Caco-2 (cell line): ENCODE results near the gene TAF1B. TPM values are rescaled to one million over a fixed set of nuclear protein-coding genes. Genes with fewer than 3 reads are reported as not detected.

Experiments used
- BruUV-seq: library from RNA; stranded (reverse); fragments of 400-500 nt; replicated peaks from 2 replicates; lab custom pipeline; 2021; lab: Mats Ljungman, UMichigan
- CTCF ChIA-PET: fragments of 300-600 bp; sonication (Branson Sonifier 250); formaldehyde crosslinking; loops from one replicate; lab custom pipeline; 2022; ENCODE audit warnings: antibody characterized with exemption; lab: Charles Lee
- POLR2A ChIA-PET: fragments of 300-600 bp; sonication (Branson Sonifier 250); formaldehyde crosslinking; loops from one replicate; lab custom pipeline; 2022; ENCODE audit warnings: antibody characterized with exemption; lab: Charles Lee
- DNase-seq, 2 experiments: peaks; one replicate each; pipeline versions ENCODE4 v3.0.0 to v3.0.0-alpha.2; 2020 to 2022
- H3K27me3 ChIP-seq: replicated peaks from 2 replicates; pipeline ENCODE4 v1.6.0; 2011; ENCODE audit warnings: low read length; ENCODE audit not compliant: control insufficient read depth, insufficient read depth
- H3K36me3 ChIP-seq: 2 replicates; pipeline ENCODE4 v1.5.1; 2011; ENCODE audit warnings: low read length; ENCODE audit not compliant: control insufficient read depth, insufficient read depth
- H3K4me1 ChIP-seq: fragments of 250-450 bp; sonication (Bioruptor Pico); 2 replicates; pipeline ENCODE4 v1.5.1; 2020; ENCODE audit warnings: mild to moderate bottlenecking
- H3K4me3 ChIP-seq: 2 replicates; pipeline ENCODE4 v1.5.1; 2011; ENCODE audit warnings: low read depth, mild to moderate bottlenecking, control low read depth, low read length
- H3K9me3 ChIP-seq: fragments of 250-450 bp; sonication (Bioruptor Pico); 2 replicates; pipeline ENCODE4 v1.5.1; 2020; ENCODE audit warnings: mild to moderate bottlenecking, moderate library complexity
- H3K27ac Mint-ChIP-seq: one replicate; pipeline ENCODE4 v1.8.0; 2022; ENCODE audit warnings: mixed read lengths; ENCODE audit not compliant: unreplicated experiment
- H3K27me3 Mint-ChIP-seq: one replicate; pipeline ENCODE4 v1.8.0; 2022; ENCODE audit warnings: mixed read lengths; ENCODE audit not compliant: insufficient read depth, unreplicated experiment
- H3K36me3 Mint-ChIP-seq: one replicate; pipeline ENCODE4 v1.8.0; 2022; ENCODE audit warnings: mild to moderate bottlenecking, mixed read lengths; ENCODE audit not compliant: insufficient read depth, unreplicated experiment
- H3K4me1 Mint-ChIP-seq: one replicate; pipeline ENCODE4 v1.8.0; 2022; ENCODE audit warnings: low read depth, mixed read lengths; ENCODE audit not compliant: unreplicated experiment
- H3K4me3 Mint-ChIP-seq: one replicate; pipeline ENCODE4 v1.8.0; 2022; ENCODE audit warnings: mild to moderate bottlenecking, moderate library complexity, mixed read lengths; ENCODE audit not compliant: unreplicated experiment
- H3K9me3 Mint-ChIP-seq: one replicate; pipeline ENCODE4 v1.8.0; 2022; ENCODE audit warnings: mixed read lengths; ENCODE audit not compliant: unreplicated experiment
- intact Hi-C: fragments of 100-400 bp; cut with micrococcal nuclease; formaldehyde crosslinking; loops from one replicate; pipeline ENCODE4 v1.10.0; 2022; ENCODE audit not compliant: unreplicated experiment
- total RNA-seq: library from RNA; stranded (reverse); gene quantifications from 2 replicates; pipeline ENCODE4 v1.2.3, GENCODE V29; 2022
- TF ChIP-seq, protein P1 (sequence below), 2 experiments: fragments of 200-600 bp in 1 of 2; IDR thresholded peaks; 1 replicate in 1 of 2; 2 replicates in 1 of 2; pipeline versions ENCODE4 v1.5.1 to v1.8.0; 2011 to 2022; ENCODE audit warnings: antibody characterized with exemption in 1 of 2, control low read depth in 1 of 2, inconsistent platforms in 1 of 2, low read depth in 1 of 2, low read length in 1 of 2, mild to moderate bottlenecking in 1 of 2, moderate library complexity in 1 of 2; ENCODE audit not compliant: insufficient read depth in 1 of 2, severe bottlenecking in 1 of 2, unreplicated experiment in 1 of 2

TAF1B gene
- total RNA-seq, 1 experiment from 2014 or later: 24.8 TPM

DNA sequence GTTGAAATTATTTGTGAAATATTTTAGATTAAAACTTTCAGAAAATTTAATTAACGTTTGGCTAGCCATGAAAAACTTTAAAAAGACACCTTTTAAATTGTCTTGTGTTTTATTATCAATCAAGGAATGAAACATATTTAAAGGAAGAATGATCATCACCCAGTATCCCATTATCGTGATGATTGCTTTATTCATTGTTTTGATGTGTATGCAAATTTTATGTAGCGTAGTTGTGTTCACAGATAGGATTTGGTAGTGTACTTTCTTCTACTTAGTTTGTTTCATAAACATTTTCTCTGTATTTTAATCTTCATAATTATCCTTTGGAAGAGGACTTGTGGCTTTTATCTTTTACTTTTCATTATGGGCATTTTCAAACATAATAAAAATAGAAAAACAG lies 116.0 kb downstream of the TAF1B start:
- Mint-ChIP-seq H3K9me3 (no peaks in the 10 kb centered on the region), H3K4me3 (no peak overlapping the region), H3K36me3 (peaks cover 17% of the 10 kb centered on the region), H3K27ac (no peak overlapping the region), H3K4me1 (peaks cover 7% of the 10 kb centered on the region), H3K27me3 (no peaks in the 10 kb centered on the region)
- intact Hi-C loops: no loop called here
- TF ChIP-seq, protein P1, sequence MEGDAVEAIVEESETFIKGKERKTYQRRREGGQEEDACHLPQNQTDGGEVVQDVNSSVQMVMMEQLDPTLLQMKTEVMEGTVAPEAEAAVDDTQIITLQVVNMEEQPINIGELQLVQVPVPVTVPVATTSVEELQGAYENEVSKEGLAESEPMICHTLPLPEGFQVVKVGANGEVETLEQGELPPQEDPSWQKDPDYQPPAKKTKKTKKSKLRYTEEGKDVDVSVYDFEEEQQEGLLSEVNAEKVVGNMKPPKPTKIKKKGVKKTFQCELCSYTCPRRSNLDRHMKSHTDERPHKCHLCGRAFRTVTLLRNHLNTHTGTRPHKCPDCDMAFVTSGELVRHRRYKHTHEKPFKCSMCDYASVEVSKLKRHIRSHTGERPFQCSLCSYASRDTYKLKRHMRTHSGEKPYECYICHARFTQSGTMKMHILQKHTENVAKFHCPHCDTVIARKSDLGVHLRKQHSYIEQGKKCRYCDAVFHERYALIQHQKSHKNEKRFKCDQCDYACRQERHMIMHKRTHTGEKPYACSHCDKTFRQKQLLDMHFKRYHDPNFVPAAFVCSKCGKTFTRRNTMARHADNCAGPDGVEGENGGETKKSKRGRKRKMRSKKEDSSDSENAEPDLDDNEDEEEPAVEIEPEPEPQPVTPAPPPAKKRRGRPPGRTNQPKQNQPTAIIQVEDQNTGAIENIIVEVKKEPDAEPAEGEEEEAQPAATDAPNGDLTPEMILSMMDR (IDR thresholded peaks at IDR 0.05; ENCODE audit: insufficient read depth in 1 of 2, low read depth in 1 of 2, low read length in 1 of 2, severe bottlenecking in 1 of 2, unreplicated experiment in 1 of 2): no peak
- Histone ChIP-seq H3K4me1 (peaks cover 3% of the 10 kb centered on the region), H3K9me3 (no peaks in the 10 kb centered on the region), H3K27me3 (no peaks in the 10 kb centered on the region), H3K36me3 (no peaks in the 10 kb centered on the region; the same call in none of the 2 replicates), H3K4me3 (no peak overlapping the region)
- ChIA-PET POLR2A (no interaction called here), CTCF (no interaction called here)
- BruUV-seq: no TSS peak
- DNase-seq: no peak

DNA sequence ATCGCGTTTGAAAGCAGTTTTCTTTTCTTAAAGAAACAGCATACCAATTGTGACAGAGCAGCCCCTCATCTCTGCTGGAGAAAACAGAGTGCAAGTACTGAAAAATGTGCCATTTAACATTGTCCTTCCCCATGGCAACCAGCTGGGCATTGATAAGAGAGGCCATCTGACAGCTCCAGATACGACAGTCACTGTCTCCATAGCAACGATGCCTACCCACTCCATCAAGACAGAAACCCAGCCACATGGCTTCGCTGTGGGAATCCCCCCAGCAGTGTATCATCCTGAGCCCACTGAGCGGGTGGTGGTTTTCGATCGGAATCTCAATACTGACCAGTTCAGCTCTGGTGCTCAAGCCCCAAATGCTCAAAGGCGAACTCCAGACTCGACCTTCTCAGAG lies 117.7 kb downstream of the TAF1B start:
- Mint-ChIP-seq H3K4me3 (no peak overlapping the region), H3K27ac (no peak overlapping the region), H3K9me3 (no peaks in the 10 kb centered on the region), H3K36me3 (peaks cover 23% of the 10 kb centered on the region), H3K4me1 (no peaks in the 10 kb centered on the region), H3K27me3 (no peaks in the 10 kb centered on the region)
- no peak overlapping the region for H3K4me3 ChIP-seq
- TF ChIP-seq, protein P1 (IDR thresholded peaks at IDR 0.05; ENCODE audit: insufficient read depth in 1 of 2, low read depth in 1 of 2, low read length in 1 of 2, severe bottlenecking in 1 of 2, unreplicated experiment in 1 of 2): no peak
- H3K4me1 ChIP-seq: no peaks in the 10 kb centered on the region
- no peaks in the 10 kb centered on the region for H3K27me3 ChIP-seq
- intact Hi-C loops: no loop called here
- BruUV-seq: no TSS peak
- no peaks in the 10 kb centered on the region for H3K9me3 ChIP-seq
- H3K36me3 ChIP-seq: no peaks in the 10 kb centered on the region; the same call in 1 of the 2 replicates
- no peak for DNase-seq
- ChIA-PET POLR2A (no interaction called here), CTCF (no interaction called here)

DNA sequence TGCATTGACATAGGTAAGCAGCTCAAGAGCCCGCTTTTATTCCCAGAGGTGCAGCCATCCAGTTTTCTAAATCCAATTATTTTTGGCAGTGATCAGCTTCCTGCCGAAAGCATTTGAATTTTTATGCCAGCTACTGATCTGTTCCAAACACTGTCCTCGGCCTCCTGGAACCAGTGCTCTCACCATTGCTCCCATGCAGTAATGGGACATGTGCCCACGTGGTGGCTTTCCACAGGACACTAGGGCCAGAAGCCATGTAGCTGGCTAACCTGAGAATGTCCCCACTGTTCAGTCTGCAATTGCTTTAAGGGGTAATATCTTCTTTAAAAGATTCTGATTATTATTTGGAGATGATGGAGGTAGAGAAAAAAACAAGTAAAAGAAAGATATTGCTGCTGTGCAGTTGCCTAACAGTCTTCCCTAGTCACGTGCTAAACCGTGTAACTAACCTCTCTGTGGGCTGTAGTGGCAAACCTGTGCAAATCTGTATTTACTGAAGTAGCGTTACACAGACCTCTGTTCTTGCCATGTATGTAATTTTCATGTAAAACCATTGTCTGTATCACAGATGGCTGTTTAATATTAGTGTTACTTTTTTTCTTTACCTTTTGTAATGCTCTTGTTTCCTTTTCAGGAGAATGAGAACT lies 121.2 kb downstream of the TAF1B start:
- BruUV-seq: no TSS peak

More for the DNA sequence above, 121.2 kb downstream of the TAF1B start:
- ChIA-PET CTCF (interaction anchor here (0.8 kb wide), 1 partner anchor 108 kb away, joined by 6 read pairs; no protein-coding TSS in a partner anchor), POLR2A (no interaction called here)
- no peak overlapping the region for H3K4me3 ChIP-seq
- no peak overlapping the region for H3K27ac Mint-ChIP-seq
- peaks cover 7% of the 10 kb centered on the region; the same call in 1 of the 2 replicates for H3K4me1 ChIP-seq
- peaks cover 12% of the 10 kb centered on the region for H3K36me3 Mint-ChIP-seq
- no peaks in the 10 kb centered on the region for H3K27me3 Mint-ChIP-seq
- H3K36me3 ChIP-seq: no peaks in the 10 kb centered on the region; the same call in 1 of the 2 replicates
- TF ChIP-seq, protein P1 (IDR thresholded peaks at IDR 0.05; ENCODE audit: insufficient read depth in 1 of 2, low read depth in 1 of 2, low read length in 1 of 2, severe bottlenecking in 1 of 2, unreplicated experiment in 1 of 2): no peak
- H3K27me3 ChIP-seq: no peaks in the 10 kb centered on the region
- H3K9me3 Mint-ChIP-seq: no peaks in the 10 kb centered on the region
- no peak overlapping the region for H3K4me3 Mint-ChIP-seq
- no peak for DNase-seq
- no peaks in the 10 kb centered on the region for H3K9me3 ChIP-seq
- intact Hi-C loops: no loop called here
- peaks cover 9% of the 10 kb centered on the region for H3K4me1 Mint-ChIP-seq
